ENCODE measurements around the gene PTPRG. TPM values are rescaled to one million over a fixed set of nuclear protein-coding genes. Genes with fewer than 3 reads are reported as not detected.

The PTPRG gene
- polyA plus RNA-seq, 3 donors: not detected

GRCh38 chr3:62122819-62123218, 561.4 kb downstream of the PTPRG start:
- Mint-ChIP-seq H3K27ac (no peak overlapping the region), H3K36me3 (no peaks in the 10 kb centered on the region), H3K4me3 (no peak overlapping the region), H3K27me3 (ENCODE audit: low read depth in 3 of 3) (peaks cover 0 to 5% (median 2%) of the 10 kb centered on the region in 3 donors), H3K4me1 (no peaks in the 10 kb centered on the region), H3K9me3 (peaks cover 4 to 15% (median 10%) of the 10 kb centered on the region in 7 donors)
- peaks cover 0 to 9% of the 10 kb centered on the region in 2 donors for H3K9me3 ChIP-seq (replicated peaks in 1 of 2; ENCODE audit: control insufficient read depth in 1 of 2, insufficient read depth in 1 of 2, low read length in 2 of 2)
- H2AFZ ChIP-seq (ENCODE audit: insufficient read depth, low read depth, low read length, poor library complexity, severe bottlenecking): no peak overlapping the region
- no peak for TF ChIP-seq CTCF (IDR thresholded peaks at IDR 0.05)
- H3K27ac ChIP-seq (ENCODE audit: low read depth in 1 of 2, low read length in 2 of 2): no peak overlapping the region
- no peak overlapping the region for H3K4me2 ChIP-seq (replicated peaks; ENCODE audit: extremely low read depth, low read length, poor library complexity, severe bottlenecking)
- no peaks in the 10 kb centered on the region for H4K20me1 ChIP-seq (ENCODE audit: insufficient read depth, low read length)
- intact Hi-C loops (cut with micrococcal nuclease): no loop called here
- H3K79me2 ChIP-seq (ENCODE audit: insufficient read depth, low read length): no peaks in the 10 kb centered on the region
- H3K4me1 ChIP-seq (ENCODE audit: control insufficient read depth in 1 of 2, insufficient read depth in 2 of 2, low read length in 2 of 2): no peaks in the 10 kb centered on the region
- H3K36me3 ChIP-seq (replicated peaks in 1 of 2; ENCODE audit: control insufficient read depth in 1 of 2, insufficient read depth in 2 of 2, low read length in 2 of 2): no peaks in the 10 kb centered on the region
- 92% methylated on average over 2 of the region's 4 CpGs for WGBS (ENCODE audit: insufficient coverage)
- H3K4me3 ChIP-seq (replicated peaks in 1 of 3; ENCODE audit: low read depth in 2 of 3, low read length in 3 of 3): no peak overlapping the region
- no peaks in the 10 kb centered on the region for H3K27me3 ChIP-seq (ENCODE audit: control insufficient read depth in 2 of 2, insufficient read depth in 2 of 2, low read length in 2 of 2)
- no peak overlapping the region for H3K9ac ChIP-seq (ENCODE audit: insufficient read depth, low read length, poor library complexity, severe bottlenecking)
- DNase-seq: no peak

- no peak for TF ChIP-seq CTCF (IDR thresholded peaks at IDR 0.05)
- Histone ChIP-seq H3K36me3 (replicated peaks in 1 of 2; ENCODE audit: control insufficient read depth in 1 of 2, insufficient read depth in 2 of 2, low read length in 2 of 2) (no peaks in the 10 kb centered on the region), H4K20me1 (ENCODE audit: insufficient read depth, low read length) (no peaks in the 10 kb centered on the region), H2AFZ (ENCODE audit: insufficient read depth, low read depth, low read length, poor library complexity, severe bottlenecking) (no peak overlapping the region), H3K4me1 (ENCODE audit: control insufficient read depth in 1 of 2, insufficient read depth in 2 of 2, low read length in 2 of 2) (no peaks in the 10 kb centered on the region), H3K4me2 (replicated peaks; ENCODE audit: extremely low read depth, low read length, poor library complexity, severe bottlenecking) (no peak overlapping the region), H3K9me3 (replicated peaks in 1 of 2; ENCODE audit: control insufficient read depth in 1 of 2, insufficient read depth in 1 of 2, low read length in 2 of 2) (peaks cover 0 to 4% of the 10 kb centered on the region in 2 donors), H3K9ac (ENCODE audit: insufficient read depth, low read length, poor library complexity, severe bottlenecking) (no peak overlapping the region), H3K79me2 (ENCODE audit: insufficient read depth, low read length) (no peaks in the 10 kb centered on the region), H3K4me3 (replicated peaks in 1 of 3; ENCODE audit: low read depth in 2 of 3, low read length in 3 of 3) (no peak overlapping the region), H3K27ac (ENCODE audit: low read depth in 1 of 2, low read length in 2 of 2) (no peak overlapping the region), H3K27me3 (ENCODE audit: control insufficient read depth in 2 of 2, insufficient read depth in 2 of 2, low read length in 2 of 2) (no peaks in the 10 kb centered on the region)
- Mint-ChIP-seq H3K4me3 (no peak overlapping the region), H3K9me3 (peaks cover 0 to 9% (median 5%) of the 10 kb centered on the region in 7 donors), H3K27me3 (ENCODE audit: low read depth in 3 of 3) (peaks cover 0 to 3% (median 2%) of the 10 kb centered on the region in 3 donors), H3K4me1 (no peaks in the 10 kb centered on the region), H3K36me3 (no peaks in the 10 kb centered on the region), H3K27ac (no peak overlapping the region)
- DNase-seq: no peak
- intact Hi-C loops (cut with micrococcal nuclease): no loop called here
- WGBS (ENCODE audit: insufficient coverage): no CpG with 5 or more reads among the region's 4 CpGs
Observed at GRCh38 chr3:62125380-62125779, 564.0 kb downstream of the PTPRG start.
